HG03097 (cell line): ENCODE measurements around the gene VPS13C.

Experiments used
- ATAC-seq: cut with Tn5 transposase; IDR thresholded peaks from one replicate; pipeline ENCODE4 v1.9.1; 2021; ENCODE audit not compliant: unreplicated experiment, low FRiP score

The VPS13C gene

DNA sequence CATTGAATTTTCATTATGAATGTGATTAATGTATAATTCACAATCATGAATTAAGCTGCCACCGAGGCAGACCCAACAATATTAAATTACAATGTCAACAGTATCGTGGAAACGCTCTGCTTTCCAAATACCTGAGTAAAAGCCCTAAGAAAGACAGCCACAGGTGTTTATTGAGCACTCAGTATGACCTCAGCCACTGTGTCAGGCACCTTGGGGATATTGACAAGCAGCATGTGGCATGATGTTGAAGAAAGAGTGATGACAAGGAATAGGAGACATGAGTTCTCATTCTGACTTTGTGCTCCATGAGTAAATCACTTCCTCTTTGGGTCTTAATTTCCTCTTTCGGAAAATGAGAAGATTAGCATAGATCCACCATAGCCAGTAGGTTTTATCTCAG is 19.3 kb upstream of the VPS13C start:
- no peak for ATAC-seq

DNA sequence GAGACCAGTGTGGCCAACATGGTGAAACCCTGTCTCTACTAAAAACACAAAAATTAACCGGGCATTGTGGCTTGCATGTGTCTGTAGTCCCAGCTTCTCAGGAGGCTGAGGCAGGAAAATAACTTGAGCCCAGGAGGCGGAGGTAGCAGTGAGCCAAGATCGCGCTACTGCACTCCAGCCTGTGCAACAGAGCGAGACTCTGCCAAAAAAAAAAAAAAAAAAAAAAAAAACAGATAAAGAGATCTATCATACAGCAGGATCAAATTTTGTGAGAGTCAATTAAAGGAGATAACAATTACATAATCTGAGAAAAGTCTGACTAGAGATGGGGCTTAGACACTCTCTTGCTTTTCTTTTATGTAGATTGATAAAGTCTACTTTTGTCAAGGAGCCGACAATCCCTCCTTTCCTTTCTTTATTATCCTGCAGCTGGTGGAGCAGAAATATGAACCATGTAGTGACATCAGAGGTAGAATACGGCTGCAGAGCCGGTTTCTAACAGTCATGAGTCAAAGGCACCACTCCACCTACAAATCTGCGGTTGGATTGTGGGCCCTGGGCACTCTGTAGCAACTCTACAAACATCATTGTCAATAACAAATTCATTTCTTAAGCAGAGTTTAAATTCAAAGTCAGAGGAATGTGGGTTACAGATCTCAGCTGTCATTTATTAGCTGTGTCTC is 15.5 kb upstream of the VPS13C start:
- no peak for ATAC-seq

DNA sequence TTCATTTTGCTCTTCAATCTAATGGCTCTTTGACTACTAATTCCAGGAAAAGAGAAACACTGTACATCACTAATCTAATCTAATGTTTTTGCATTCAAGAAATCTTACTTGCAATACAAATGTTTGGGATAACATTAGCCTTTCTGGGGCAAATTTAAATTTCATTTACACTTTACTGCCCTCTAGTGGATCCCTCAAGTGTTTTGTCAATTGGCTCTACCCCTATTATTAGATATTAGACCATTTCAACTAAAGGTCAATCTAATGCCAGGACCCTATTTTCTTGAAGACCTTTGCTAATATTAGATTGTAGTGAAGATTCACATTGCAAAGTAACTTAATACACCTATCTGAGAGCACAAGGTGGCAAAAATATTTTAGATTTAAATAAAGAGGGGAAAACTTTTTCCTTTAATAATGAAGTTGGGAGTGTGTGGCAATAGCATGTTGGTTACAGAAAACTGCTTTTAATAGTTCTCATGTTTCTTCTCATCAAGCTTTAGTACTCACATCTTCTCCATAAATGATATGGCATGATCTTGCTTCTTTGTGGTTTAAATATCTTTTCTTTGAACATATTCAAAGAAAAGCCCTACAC is 11.6 kb upstream of the VPS13C start:
- no peak for ATAC-seq

DNA sequence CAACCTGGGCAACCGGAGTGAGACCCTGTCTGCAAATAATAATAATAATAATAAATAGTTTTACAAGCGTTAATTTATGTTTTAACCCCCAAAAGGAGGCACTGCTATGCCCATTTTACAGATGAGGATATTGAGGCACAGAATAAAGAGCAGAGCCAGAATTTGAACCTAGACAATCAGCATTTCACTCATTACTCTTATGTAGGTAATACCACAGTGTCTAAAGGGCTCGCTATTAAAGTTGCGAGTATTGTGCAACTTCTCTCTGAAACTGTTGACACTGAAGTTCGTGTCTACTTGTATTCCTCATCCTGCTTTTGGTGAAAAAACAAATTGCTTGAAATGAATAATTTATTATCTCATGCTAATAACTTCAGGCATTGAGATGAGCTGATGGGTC is 9.3 kb upstream of the VPS13C start:
- ATAC-seq: no peak

DNA sequence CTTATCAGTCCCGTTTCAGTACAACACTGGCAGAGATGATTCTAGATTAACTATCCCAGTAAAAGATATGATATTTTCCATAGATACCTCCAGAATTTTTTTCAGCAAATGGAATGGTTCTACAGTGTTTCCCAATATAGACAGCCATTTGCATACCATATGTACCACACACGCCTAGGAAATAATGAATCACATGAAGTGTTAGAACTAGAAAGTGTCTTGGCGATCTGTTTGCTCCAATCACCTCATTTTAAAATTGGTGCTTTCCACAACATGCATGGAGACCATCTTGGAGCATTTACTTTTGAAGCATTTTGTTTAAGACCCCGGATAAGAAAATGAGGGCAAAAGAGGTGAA is 8.5 kb upstream of the VPS13C start:
- no peak for ATAC-seq

DNA sequence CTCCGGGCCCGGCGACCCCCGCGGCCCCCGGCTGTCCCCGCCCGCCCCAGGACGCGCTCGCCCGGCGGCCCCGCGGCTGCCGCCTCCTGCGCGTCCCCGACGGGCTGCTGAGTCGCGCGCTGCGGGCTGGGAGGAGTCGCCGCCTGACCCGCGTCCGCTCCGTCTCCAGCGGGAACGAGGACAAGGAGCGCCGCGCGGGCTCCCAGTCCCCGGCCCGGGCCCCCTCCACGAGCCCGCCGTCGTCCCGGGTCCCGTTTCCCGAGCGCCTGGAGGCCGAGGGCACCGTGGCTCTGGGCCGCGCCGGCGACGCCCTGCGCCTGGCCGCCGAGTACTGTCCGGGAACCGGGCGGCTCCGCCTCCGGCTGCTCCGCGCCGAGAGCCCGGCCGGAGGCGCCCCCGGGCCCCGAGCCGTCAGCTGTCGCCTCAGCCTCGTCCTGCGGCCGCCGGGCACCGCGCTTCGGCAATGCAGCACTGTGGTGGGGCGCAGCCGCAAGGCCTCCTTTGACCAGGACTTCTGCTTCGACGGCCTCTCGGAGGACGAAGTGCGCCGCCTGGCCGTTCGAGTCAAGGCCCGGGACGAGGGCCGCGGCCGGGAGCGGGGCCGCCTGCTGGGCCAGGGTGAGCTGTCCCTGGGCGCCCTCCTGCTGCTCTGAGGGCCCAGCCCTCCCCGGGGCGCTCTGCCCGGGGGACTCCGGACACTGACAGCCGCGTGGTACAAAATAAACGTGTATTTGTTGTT is 8.0 kb upstream of the VPS13C start:
- no peak for ATAC-seq

DNA sequence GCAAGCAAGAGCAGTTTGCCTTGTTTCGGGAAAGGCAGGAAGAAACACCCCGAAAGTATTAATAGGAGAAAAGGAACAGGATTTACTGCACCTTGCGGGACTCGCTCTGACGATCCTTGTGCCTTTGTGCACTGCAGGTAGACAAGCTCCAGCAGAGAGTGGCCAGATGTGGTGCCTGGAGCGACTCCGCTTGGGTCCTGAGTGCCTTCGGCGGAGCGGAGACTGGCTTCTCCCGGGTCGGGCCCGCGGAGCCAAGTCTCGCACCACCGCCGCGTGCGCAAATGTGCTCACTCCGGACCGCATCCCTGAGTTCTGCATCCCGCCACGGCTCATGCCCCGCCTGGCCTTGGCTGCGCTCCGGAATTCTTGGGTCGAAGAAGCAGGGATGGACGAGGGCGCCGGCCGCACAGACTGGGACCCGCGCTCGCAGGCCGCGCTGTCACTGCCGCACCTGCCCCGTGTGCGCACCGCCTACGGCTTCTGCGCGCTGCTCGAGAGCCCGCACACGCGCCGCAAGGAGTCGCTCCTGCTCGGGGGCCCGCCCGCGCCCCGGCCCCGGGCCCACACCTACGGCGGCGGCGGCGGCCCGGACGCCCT is 7.3 kb upstream of the VPS13C start:
- no peak for ATAC-seq

DNA sequence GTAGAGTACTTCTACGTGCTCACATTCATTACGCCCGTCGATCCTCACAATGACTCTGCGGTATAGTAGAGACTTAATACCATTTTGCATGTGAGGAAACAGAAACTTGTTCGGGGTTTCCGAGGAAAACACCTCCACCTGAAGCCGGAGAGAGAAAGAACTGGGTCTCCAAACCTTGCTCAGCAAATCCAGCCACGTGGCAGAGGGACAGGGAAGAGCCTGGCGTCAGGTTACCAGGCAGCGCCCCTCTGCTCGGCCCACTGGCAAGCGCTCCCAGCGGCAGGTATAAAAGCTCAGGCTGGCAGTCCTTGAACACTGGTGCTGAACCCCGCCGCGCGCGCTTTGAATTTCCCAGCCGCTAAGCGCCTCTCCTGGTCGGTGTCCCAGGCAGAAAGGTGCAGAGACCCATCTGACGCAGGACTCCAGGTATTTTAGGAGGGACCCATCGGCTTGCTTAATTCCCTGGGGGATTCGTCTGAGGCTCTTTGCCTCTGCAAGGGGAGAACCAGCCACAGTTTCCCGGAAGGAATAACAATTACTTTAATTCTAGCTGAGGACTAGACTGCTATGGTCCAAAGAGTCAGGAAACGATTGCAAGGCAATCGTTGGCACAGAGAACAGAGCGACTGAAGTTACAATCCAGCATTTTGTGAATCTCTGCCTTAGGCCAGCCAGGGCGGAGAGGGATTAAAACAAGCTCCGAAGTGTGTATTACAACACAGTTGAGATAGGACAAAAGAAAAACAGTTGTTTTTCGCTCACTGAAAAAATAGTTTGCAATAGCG is 6.6 kb upstream of the VPS13C start, which contains the start of gene C2CD4A:
Gene C2CD4A, plus strand, starts transcription at position 315 of the 785 bp plus-strand sequence. CDS start 637 bp downstream, outside the sequence.
- no peak for ATAC-seq

DNA sequence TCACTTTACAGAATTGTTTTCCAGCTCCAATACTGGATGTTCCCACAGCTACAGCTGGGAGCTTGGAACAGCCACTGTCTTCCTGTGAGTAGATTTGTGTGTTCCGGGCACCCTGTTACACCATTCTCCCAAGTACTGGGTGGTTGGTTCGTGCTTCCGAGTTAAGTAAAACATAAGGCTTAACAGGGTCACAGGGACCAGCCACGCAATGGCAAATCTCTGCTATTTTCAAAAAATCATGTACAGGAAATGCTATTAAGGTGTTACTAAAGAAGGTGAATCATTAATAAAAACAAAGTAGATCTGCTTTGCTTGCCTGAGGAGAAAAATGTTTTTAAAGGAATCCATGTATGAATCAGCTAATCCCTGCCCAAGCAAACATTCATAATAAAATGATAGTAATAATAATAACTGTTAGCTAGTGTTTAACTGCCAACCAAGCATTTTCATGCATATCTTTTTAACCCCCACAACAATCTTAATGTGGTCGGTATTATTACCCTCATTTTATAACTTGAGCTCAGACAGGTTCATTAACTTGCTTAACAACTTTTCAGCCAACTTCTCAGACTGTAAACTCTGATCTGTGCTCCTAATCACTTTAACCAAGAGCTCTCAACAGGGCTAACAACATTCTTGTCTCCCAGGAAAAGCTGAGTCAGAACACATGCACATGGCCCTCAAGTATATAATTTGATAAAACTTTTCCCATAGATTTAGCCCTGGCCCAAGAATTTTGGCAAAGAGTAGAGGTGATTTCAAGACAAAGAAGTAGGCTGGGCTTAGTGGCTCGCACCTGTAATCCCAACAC is 3.8 kb upstream of the VPS13C start:
- ATAC-seq: no peak

DNA sequence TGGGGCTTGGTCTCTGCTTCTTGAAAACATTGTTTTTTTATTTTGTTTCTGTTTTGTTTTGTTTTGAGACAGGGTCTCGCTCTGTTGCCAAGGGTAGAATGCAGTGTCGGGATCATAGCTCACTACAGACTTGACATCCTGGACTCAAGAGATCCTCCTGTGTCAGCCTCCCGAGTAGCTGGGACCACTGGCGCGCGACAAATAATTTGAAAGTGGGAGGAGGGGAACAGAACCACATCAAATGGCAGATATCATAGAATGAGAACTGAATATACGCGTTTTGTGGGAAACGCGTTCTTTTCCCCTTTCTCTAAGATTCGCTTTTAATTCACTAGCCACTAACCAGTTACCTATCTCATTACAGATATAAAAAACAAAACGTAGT is 641 bp upstream of the VPS13C start:
- no peak for ATAC-seq

DNA sequence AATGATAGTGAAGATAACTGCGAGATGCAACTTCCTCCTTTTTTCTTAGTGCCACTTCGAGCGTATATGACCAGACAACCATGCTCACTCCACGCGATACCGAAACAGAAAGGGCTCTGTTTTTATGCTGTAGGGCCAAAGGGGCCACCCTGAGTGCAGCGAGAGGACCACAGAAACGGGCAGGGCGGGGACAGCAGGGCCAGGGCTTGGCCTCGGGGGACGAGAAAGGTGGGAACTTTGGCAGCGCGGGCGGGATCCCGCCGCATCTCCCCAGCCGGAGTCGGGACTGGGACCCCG is 483 bp downstream of the VPS13C start:
- ATAC-seq: peak; percentile 60

DNA sequence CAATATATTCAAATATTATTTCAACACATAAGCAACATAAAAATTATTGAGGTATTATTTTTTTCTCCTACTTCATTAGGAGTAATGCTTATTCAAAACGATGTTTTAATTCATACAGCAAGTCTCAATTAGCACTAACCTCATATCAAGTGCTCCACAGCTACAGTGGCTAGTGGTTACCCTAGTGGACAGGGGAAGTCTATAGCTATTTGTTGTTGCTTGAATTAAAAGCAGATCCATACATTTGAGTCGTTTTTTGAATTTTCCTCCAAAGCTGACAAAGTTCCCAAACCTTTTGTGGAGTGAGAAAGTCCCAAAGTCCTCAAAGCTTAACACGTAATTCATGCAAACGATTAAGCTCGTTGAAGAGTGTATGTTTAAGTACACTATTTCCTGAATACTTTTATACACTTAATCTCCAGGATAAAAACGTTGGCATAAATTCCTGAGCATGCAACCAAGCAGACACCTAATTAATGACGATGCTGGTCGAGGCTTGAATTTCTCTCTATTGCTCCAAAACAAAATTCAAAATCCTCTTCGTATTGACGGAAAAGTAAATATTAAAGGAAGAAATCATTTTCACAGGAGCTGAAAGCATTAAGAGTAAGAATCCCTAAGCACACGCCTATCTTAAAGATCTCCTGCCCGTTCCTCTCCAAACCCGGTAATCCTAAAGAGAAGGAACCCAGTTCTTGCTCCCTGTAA is 985 bp downstream of the VPS13C start:
- ATAC-seq: no peak

DNA sequence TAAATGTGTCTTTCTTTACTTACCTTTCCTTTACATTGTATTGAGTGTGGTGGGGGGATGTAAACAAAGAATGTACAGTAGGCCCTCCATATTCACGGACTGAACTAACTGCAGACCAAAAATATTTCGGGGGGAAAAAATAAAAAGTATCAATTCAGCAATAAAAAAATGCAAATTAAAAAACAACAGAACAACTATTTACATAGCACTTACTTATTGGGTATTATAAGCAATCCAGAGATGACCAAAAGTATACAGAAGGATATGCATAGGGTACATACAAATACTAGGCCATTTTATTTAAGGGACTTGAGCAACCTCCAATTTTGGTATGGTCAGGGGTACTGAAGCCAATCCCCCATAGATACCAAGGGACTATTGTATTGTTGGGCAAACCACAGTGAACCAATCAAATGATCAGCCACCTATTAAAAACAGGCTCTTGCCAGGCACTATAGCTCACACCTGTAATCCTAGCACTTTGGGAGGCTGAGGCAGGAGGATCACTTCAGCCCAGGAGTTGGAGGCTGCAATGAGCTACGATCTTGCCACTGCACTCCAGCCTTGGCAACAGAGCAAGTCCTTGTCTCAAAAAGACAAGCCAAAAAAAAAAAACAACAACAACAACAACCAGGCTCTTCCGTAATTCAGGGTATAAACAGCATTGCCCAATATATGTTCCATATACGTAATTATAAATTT is 1.8 kb downstream of the VPS13C start:
- ATAC-seq: no peak

DNA sequence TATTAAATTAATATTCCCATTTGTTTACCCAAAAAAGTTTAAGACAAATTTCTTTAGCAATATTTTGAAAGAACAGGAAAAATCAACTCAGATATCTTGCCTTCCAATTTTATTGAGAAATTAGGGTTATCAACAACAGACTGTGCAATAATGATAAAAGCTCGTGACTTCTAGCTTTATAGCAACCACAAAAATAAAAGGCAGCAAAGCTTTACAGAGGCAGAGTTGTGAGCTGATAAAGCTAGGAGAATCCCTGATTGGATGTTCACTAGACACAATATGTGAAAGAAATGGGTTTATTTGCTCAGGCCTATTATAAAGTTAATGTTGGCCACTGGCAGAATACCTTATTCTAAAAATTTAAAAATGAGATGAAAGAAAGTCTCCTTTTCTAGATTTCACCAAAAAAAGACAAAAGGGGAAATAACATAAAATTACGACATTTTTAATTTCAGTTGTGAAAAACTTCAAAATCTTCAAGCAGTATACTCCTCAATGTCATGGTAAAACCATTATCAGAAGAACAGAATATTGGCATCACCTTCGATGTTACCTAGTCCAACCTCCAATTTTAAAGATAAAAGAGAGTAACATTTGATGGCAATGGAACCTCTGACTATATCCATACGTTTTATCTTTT is 2.8 kb downstream of the VPS13C start:
- no peak for ATAC-seq

DNA sequence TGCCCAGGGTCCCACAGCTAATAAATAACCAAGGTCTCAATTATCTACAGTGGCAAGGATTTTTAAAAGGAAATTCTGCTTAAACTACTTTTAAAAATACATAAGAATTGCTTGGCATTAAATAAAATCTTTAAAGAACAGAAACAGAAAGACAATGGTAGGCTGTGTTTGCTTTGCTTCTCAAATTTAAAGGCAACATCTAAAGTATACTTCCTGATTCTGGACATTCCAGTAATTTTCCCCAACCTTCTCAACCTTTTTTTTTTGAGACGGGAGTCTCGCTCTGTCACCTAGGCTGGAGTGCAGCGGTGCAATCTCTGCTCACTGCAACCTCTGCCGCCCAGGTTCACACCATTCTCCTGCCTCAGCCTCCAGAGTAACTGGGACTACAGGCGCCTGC is 5.3 kb downstream of the VPS13C start:
- no peak for ATAC-seq

DNA sequence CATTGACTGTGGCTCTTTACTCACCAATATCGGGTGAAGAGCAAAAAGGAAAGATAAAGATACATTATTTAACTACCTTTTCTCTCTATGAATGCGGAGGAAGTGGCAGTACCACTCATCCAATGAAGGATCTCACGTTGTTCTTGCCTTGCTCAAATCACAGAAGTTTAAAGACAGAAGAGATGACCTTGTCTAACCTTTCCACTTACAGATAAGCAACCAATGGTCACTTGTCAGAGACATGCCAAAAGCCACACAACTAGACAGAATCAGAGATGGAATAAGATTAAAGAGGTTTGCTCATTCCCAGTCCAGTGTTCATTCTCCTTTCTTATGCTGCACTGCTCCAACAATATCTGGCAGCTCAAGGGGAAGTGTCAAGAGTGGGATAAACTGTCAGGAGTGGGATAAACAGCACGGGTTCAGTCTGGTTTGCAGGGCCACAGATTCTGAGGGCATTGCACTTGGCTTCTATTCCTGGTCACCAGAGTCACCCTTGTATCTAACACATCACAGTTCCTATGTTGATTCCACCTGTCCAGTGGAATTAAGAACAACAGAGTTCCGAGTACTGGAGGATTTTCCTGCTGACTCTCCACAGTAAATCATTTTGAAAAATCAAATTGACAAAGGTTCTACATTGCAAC is 6.7 kb downstream of the VPS13C start:
- ATAC-seq: no peak

DNA sequence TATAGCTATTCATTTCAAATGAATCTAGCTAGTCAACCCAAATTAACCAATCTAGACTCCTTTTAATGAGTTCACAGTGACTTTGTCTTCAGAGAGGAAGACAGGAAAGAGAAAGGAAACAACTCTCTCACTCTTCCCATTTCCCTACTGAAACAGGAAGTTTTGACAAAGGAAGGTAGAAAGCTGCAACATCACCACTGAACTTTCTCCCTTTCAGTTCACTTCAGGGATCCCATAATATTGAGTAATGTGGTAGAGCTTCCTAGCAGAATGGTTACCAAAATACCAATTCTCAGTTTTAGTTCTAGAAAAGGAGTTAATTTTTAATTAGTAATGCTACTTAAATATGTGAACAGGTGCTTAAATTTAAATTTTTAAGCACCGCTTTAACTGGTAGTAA is 7.5 kb downstream of the VPS13C start:
- no peak for ATAC-seq

DNA sequence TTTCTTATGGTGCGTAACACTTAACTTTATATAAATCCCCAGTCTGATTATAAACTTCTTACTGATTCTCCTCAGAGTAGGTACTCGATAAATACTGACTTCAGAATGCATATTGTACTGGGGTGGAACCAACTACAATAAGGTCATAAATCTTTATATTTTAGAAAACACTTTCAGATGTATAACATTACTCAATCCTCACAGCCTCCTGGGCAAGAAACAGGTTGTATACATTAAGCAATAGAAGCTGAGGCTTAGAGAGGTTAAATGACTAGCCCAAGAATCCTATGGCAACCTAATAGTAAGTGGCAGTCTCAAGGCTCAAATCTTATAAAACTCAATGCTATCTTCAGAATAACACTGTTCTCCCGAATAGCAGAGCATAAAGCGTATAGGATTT is 9.1 kb downstream of the VPS13C start:
- no peak for ATAC-seq
